Neural cell (in vitro differentiated cells): ENCODE measurements around the gene SKAP1. TPM values are rescaled to one million over a fixed set of nuclear protein-coding genes. Genes with fewer than 3 reads are reported as not detected.

Source experiments
- H2AFZ ChIP-seq: fragments of 200-600, 300-800 bp; sonication (generic), shearing (Covaris generic); 2 replicates; pipeline ENCODE4 v1.6.0; 2014; ENCODE audit warnings: low read depth, mild to moderate bottlenecking, antibody characterized with exemption, low read length, moderate library complexity
- H3F3A ChIP-seq: fragments of 200-600 bp; shearing (Covaris generic); 2 replicates; pipeline ENCODE4 v1.6.1; 2016; ENCODE audit warnings: mild to moderate bottlenecking, moderate library complexity, mixed read lengths, antibody characterized with exemption, low read length; ENCODE audit not compliant: insufficient read depth, poor library complexity, severe bottlenecking
- H3K27ac ChIP-seq: fragments of 200-600, 300-800 bp; sonication (generic), shearing (Covaris generic); 2 replicates; pipeline ENCODE4 v1.5.1; 2014; ENCODE audit warnings: mild to moderate bottlenecking, low read length, moderate library complexity
- H3K27me3 ChIP-seq: fragments of 300-800, 200-600 bp; sonication (generic), shearing (Covaris generic); 2 replicates; pipeline ENCODE4 v1.6.0; 2014; ENCODE audit warnings: mild to moderate bottlenecking, low read depth, low read length, moderate library complexity; ENCODE audit not compliant: insufficient read depth
- H3K36me3 ChIP-seq: fragments of 300-800, 200-600 bp; sonication (generic), shearing (Covaris generic); 2 replicates; pipeline ENCODE4 v1.5.1; 2014; ENCODE audit warnings: mild to moderate bottlenecking, antibody characterized with exemption, low read length, moderate library complexity; ENCODE audit not compliant: insufficient read depth
- H3K4me2 ChIP-seq: fragments of 300-800, 200-600 bp; sonication (generic), shearing (Covaris generic); 2 replicates; pipeline ENCODE4 v1.6.0; 2014; ENCODE audit warnings: mild to moderate bottlenecking, low read length
- H3K4me3 ChIP-seq: fragments of 300-800, 200-600 bp; sonication (generic), shearing (Covaris generic); 2 replicates; pipeline ENCODE4 v1.5.1; 2014; ENCODE audit warnings: mild to moderate bottlenecking, low read length, moderate library complexity
- H3K79me2 ChIP-seq: fragments of 200-600 bp; shearing (Covaris generic); replicated peaks from 2 replicates; pipeline ENCODE4 v1.6.0; 2014; ENCODE audit warnings: mild to moderate bottlenecking, low read length, moderate library complexity; ENCODE audit not compliant: insufficient read depth
- H3K9ac ChIP-seq: fragments of 300-800, 200-600 bp; sonication (generic), shearing (Covaris generic); 2 replicates; pipeline ENCODE4 v1.6.1; 2016; ENCODE audit warnings: mild to moderate bottlenecking, low read length, mixed read lengths
- H3K9me2 ChIP-seq: fragments of 200-600 bp; shearing (Covaris generic); 2 replicates; pipeline ENCODE4 v1.6.1; 2016; ENCODE audit warnings: mild to moderate bottlenecking, low read length, mixed read lengths; ENCODE audit not compliant: insufficient read depth
- H3K9me3 ChIP-seq: fragments of 200-600, 300-800 bp; sonication (generic), shearing (Covaris generic); 2 replicates; pipeline ENCODE4 v1.6.1; 2016; ENCODE audit warnings: mild to moderate bottlenecking, mixed run types, low read length, moderate library complexity, mixed read lengths
- H4K20me1 ChIP-seq: fragments of 200-600 bp; shearing (Covaris generic); 2 replicates; pipeline ENCODE4 v1.6.1; 2016; ENCODE audit warnings: mild to moderate bottlenecking, mixed run types; ENCODE audit not compliant: insufficient read depth
- CTCF ChIP-seq: fragments of 450-650 bp; IDR thresholded peaks from 2 replicates; pipeline ENCODE4 v1.5.1; 2014; ENCODE audit warnings: antibody characterized with exemption, mild to moderate bottlenecking, moderate library complexity; ENCODE audit not compliant: poor library complexity, severe bottlenecking
- EP300 ChIP-seq: fragments of 450-650 bp; conservative IDR thresholded peaks from 2 replicates; pipeline ENCODE4 v1.6.1; 2014; ENCODE audit warnings: antibody characterized with exemption, mild to moderate bottlenecking, moderate library complexity; ENCODE audit not compliant: poor library complexity, severe bottlenecking
- EZH2 ChIP-seq: fragments of 200-600, 300-800 bp; shearing (Covaris generic), sonication (generic); IDR thresholded peaks from 2 replicates; pipeline ENCODE4 v1.6.1; 2014; ENCODE audit warnings: antibody characterized with exemption, low read length, borderline replicate concordance, mild to moderate bottlenecking; ENCODE audit not compliant: insufficient read depth, poor library complexity, severe bottlenecking
- MXI1 ChIP-seq: fragments of 450-650 bp; conservative IDR thresholded peaks from 2 replicates; pipeline ENCODE4 v1.6.1; 2014; ENCODE audit warnings: antibody characterized with exemption, mild to moderate bottlenecking; ENCODE audit not compliant: poor library complexity, severe bottlenecking
- POLR2AphosphoS5 ChIP-seq: IDR thresholded peaks from 2 replicates; pipeline ENCODE4 v1.6.1; 2012
- RAD21 ChIP-seq: fragments of 450-650 bp; conservative IDR thresholded peaks from 2 replicates; pipeline ENCODE4 v1.6.1; 2014; ENCODE audit warnings: antibody characterized with exemption, mild to moderate bottlenecking, moderate library complexity
- SMC3 ChIP-seq: fragments of 450-650 bp; conservative IDR thresholded peaks from 2 replicates; pipeline ENCODE4 v1.6.1; 2014; ENCODE audit warnings: antibody characterized with exemption, mild to moderate bottlenecking, moderate library complexity; ENCODE audit not compliant: poor library complexity
- TAF1 ChIP-seq: IDR thresholded peaks from 2 replicates; pipeline ENCODE4 v1.6.1; 2012; ENCODE audit warnings: low read depth
- polyA plus RNA-seq: library from polyadenylated mRNA; depleted of rRNA; stranded (reverse); fragments of >200 nt; gene quantifications from 2 replicates; pipeline ENCODE4 v1.2.3, GENCODE V29; 2014
- TF ChIP-seq, protein P1 (sequence below): IDR thresholded peaks from 2 replicates; pipeline ENCODE4 v1.6.1; 2012; ENCODE audit warnings: borderline replicate concordance

Gene SKAP1
- polyA plus RNA-seq, 1 donor from 2014 or later = 0.63 TPM

- Histone ChIP-seq H2AFZ (no peak overlapping the region), H3K79me2 (no peaks in the 10 kb centered on the region), H3K27me3 (peaks cover 14% of the 10 kb centered on the region)
These were observed 81.7 kb downstream of the SKAP1 start for GRCh38 chr17:48348352-48348751.

DNA sequence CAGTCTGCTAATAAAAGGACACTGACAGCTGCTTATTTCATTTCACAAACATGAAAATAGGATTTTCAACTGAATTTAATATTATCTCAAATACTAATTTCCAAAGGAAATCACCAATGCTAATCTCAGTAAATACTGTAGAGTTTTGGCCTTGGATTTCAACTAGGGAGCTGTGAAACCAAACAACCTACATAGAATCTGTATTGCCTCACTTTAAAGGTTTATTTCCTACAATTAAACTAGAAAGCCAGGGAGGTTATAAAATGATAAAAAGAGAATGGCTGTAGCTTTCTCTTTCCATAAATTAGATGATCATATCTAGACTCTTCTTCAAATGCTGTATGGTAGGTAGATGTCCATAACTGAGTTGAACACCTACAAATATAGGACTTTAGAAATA is 82.8 kb downstream of the SKAP1 start:
- Histone ChIP-seq H3F3A (no peaks in the 10 kb centered on the region), H3K79me2 (no peaks in the 10 kb centered on the region), H2AFZ (no peak overlapping the region), H3K36me3 (no peaks in the 10 kb centered on the region), H3K9me3 (no peaks in the 10 kb centered on the region), H3K4me3 (no peak overlapping the region), H4K20me1 (no peaks in the 10 kb centered on the region), H3K9ac (no peak overlapping the region), H3K4me2 (no peak overlapping the region), H3K27ac (no peak overlapping the region), H3K27me3 (peaks cover 11% of the 10 kb centered on the region), H3K9me2 (no peaks in the 10 kb centered on the region)
- TF ChIP-seq, protein P1, sequence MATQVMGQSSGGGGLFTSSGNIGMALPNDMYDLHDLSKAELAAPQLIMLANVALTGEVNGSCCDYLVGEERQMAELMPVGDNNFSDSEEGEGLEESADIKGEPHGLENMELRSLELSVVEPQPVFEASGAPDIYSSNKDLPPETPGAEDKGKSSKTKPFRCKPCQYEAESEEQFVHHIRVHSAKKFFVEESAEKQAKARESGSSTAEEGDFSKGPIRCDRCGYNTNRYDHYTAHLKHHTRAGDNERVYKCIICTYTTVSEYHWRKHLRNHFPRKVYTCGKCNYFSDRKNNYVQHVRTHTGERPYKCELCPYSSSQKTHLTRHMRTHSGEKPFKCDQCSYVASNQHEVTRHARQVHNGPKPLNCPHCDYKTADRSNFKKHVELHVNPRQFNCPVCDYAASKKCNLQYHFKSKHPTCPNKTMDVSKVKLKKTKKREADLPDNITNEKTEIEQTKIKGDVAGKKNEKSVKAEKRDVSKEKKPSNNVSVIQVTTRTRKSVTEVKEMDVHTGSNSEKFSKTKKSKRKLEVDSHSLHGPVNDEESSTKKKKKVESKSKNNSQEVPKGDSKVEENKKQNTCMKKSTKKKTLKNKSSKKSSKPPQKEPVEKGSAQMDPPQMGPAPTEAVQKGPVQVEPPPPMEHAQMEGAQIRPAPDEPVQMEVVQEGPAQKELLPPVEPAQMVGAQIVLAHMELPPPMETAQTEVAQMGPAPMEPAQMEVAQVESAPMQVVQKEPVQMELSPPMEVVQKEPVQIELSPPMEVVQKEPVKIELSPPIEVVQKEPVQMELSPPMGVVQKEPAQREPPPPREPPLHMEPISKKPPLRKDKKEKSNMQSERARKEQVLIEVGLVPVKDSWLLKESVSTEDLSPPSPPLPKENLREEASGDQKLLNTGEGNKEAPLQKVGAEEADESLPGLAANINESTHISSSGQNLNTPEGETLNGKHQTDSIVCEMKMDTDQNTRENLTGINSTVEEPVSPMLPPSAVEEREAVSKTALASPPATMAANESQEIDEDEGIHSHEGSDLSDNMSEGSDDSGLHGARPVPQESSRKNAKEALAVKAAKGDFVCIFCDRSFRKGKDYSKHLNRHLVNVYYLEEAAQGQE = no peak
- no peak for TF ChIP-seq MXI1
- no peak for TF ChIP-seq SMC3
- no peak for TF ChIP-seq POLR2AphosphoS5
- TF ChIP-seq TAF1 = no peak
- no peak for TF ChIP-seq RAD21
- TF ChIP-seq CTCF = no peak
- no peak for TF ChIP-seq EZH2
- TF ChIP-seq EP300 = no peak

More at GRCh38 chr17:48348352-48348751, 81.7 kb downstream of the SKAP1 start:
- no peaks in the 10 kb centered on the region for H3F3A ChIP-seq
- H3K9ac ChIP-seq = no peak overlapping the region
- no peak overlapping the region for H3K27ac ChIP-seq
- no peak overlapping the region for H3K4me2 ChIP-seq
- TF ChIP-seq SMC3 (no peak), EP300 (no peak), EZH2 (no peak), CTCF (no peak), POLR2AphosphoS5 (no peak), RAD21 (no peak), MXI1 (no peak)
- TF ChIP-seq, protein P1 = no peak
- no peaks in the 10 kb centered on the region for H3K9me3 ChIP-seq
- H3K9me2 ChIP-seq = no peaks in the 10 kb centered on the region
- no peaks in the 10 kb centered on the region for H3K36me3 ChIP-seq
- H4K20me1 ChIP-seq = no peaks in the 10 kb centered on the region
- H3K4me3 ChIP-seq = no peak overlapping the region
